ENCODE data around the gene GAS7.

- TF ChIP-seq ZBTB43 (CRISPR knock-in tag; IDR thresholded peaks at IDR 0.05) (no peak), CTCF (IDR thresholded peaks at IDR 0.05) (no peak), AFF4 (CRISPR knock-in tag; IDR thresholded peaks at IDR 0.05; ENCODE audit: borderline replicate concordance) (no peak), ZNF317 (CRISPR knock-in tag; IDR thresholded peaks at IDR 0.05; ENCODE audit: borderline replicate concordance, low read depth) (no peak), GTF2I (CRISPR knock-in tag; conservative IDR thresholded peaks at IDR 0.05) (no peak), JUN (CRISPR knock-in tag; IDR thresholded peaks at IDR 0.05) (no peak), E2F1 (CRISPR knock-in tag; IDR thresholded peaks at IDR 0.05) (no peak), ATF3 (CRISPR knock-in tag; conservative IDR thresholded peaks at IDR 0.05) (no peak), ETV6 (CRISPR knock-in tag; IDR thresholded peaks at IDR 0.05) (no peak), ATF1 (CRISPR knock-in tag; IDR thresholded peaks at IDR 0.05) (no peak), RORB (CRISPR knock-in tag; IDR thresholded peaks at IDR 0.05) (no peak)
- TF ChIP-seq, protein P1, sequence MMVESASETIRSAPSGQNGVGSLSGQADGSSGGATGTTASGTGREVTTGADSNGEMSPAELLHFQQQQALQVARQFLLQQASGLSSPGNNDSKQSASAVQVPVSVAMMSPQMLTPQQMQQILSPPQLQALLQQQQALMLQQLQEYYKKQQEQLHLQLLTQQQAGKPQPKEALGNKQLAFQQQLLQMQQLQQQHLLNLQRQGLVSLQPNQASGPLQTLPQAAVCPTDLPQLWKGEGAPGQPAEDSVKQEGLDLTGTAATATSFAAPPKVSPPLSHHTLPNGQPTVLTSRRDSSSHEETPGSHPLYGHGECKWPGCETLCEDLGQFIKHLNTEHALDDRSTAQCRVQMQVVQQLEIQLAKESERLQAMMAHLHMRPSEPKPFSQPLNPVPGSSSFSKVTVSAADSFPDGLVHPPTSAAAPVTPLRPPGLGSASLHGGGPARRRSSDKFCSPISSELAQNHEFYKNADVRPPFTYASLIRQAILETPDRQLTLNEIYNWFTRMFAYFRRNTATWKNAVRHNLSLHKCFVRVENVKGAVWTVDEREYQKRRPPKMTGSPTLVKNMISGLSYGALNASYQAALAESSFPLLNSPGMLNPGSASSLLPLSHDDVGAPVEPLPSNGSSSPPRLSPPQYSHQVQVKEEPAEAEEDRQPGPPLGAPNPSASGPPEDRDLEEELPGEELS (CRISPR knock-in tag; IDR thresholded peaks at IDR 0.05), result no peak
- TF ChIP-seq, protein P2, sequence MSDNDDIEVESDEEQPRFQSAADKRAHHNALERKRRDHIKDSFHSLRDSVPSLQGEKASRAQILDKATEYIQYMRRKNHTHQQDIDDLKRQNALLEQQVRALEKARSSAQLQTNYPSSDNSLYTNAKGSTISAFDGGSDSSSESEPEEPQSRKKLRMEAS (CRISPR knock-in tag; IDR thresholded peaks at IDR 0.05), result no peak
- TF ChIP-seq, protein P3, sequence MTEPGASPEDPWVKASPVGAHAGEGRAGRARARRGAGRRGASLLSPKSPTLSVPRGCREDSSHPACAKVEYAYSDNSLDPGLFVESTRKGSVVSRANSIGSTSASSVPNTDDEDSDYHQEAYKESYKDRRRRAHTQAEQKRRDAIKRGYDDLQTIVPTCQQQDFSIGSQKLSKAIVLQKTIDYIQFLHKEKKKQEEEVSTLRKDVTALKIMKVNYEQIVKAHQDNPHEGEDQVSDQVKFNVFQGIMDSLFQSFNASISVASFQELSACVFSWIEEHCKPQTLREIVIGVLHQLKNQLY (CRISPR knock-in tag; IDR thresholded peaks at IDR 0.05), result no peak
Observed at GRCh38 chr17:10072086-10072485, 126.3 kb downstream of the GAS7 start.

All from WTC11 (cell line).